Measurements from ENCODE around the gene TENT5A.

The TENT5A gene

GRCh38 chr6:81697559-81697958, 54.9 kb downstream of the TENT5A start:
- Histone ChIP-seq H3K36me3 (ENCODE audit: insufficient read depth, low read length) (no peaks in the 10 kb centered on the region), H3K27me3 (ENCODE audit: control insufficient read depth in 1 of 2, insufficient read depth in 2 of 2, low read length in 2 of 2) (no peaks in the 10 kb centered on the region), H3K9me3 (ENCODE audit: low read length) (no peaks in the 10 kb centered on the region), H3K4me1 (ENCODE audit: insufficient read depth, low read length) (peaks cover 16% of the 10 kb centered on the region), H3K27ac (ENCODE audit: low read depth, low read length) (no peak overlapping the region), H3K4me3 (ENCODE audit: low read depth in 1 of 2, low read length in 2 of 2) (no peak overlapping the region), H3K9ac (ENCODE audit: low read length) (no peak overlapping the region)

GRCh38 chr6:81696524-81696923, 56.0 kb downstream of the TENT5A start:
- no peak overlapping the region for H3K4me3 ChIP-seq (ENCODE audit: low read depth in 1 of 2, low read length in 2 of 2)
- H3K9me3 ChIP-seq (ENCODE audit: low read length) = no peaks in the 10 kb centered on the region
- H3K4me1 ChIP-seq (ENCODE audit: insufficient read depth, low read length) = peaks cover 16% of the 10 kb centered on the region
- H3K9ac ChIP-seq (ENCODE audit: low read length) = no peak overlapping the region
- no peaks in the 10 kb centered on the region for H3K36me3 ChIP-seq (ENCODE audit: insufficient read depth, low read length)
- H3K27ac ChIP-seq (ENCODE audit: low read depth, low read length) = no peak overlapping the region
- H3K27me3 ChIP-seq (ENCODE audit: control insufficient read depth in 1 of 2, insufficient read depth in 2 of 2, low read length in 2 of 2) = no peaks in the 10 kb centered on the region

Data from muscle layer of colon (tissue), 2 donors.